SJCRH30 (cell line): Measurements from ENCODE around the gene ARHGAP18. TPM values are rescaled to one million over a fixed set of nuclear protein-coding genes. Genes with fewer than 3 reads are reported as not detected.
"Not testable (repeated sequence)": the region's sequence is repeated elsewhere in the genome, so short reads cannot be mapped to it uniquely, and the experiment has no call there.

Source experiments
- DNase-seq, 2 experiments: peaks; one replicate each; pipeline ENCODE4 v3.0.0-alpha.2; 2015 to 2020
- H3K27ac ChIP-seq: fragments of 250-450 bp; sonication (Bioruptor Pico); 2 replicates; pipeline ENCODE4 v1.5.1; 2020; ENCODE audit warnings: mild to moderate bottlenecking, moderate library complexity
- H3K27me3 ChIP-seq: fragments of 250-450 bp; sonication (Bioruptor Pico); 2 replicates; pipeline ENCODE4 v1.5.1; 2020; ENCODE audit warnings: mild to moderate bottlenecking, moderate library complexity
- H3K36me3 ChIP-seq: fragments of 250-450 bp; sonication (Bioruptor Pico); 2 replicates; pipeline ENCODE4 v1.5.1; 2020; ENCODE audit warnings: mild to moderate bottlenecking, moderate library complexity
- H3K4me1 ChIP-seq: fragments of 250-450 bp; sonication (Bioruptor Pico); 2 replicates; pipeline ENCODE4 v1.5.1; 2020; ENCODE audit warnings: mild to moderate bottlenecking, moderate library complexity
- H3K4me3 ChIP-seq: fragments of 250-450 bp; sonication (Bioruptor Pico); 2 replicates; pipeline ENCODE4 v1.5.1; 2020; ENCODE audit warnings: mild to moderate bottlenecking, moderate library complexity
- H3K9me3 ChIP-seq: fragments of 250-450 bp; sonication (Bioruptor Pico); replicated peaks from 2 replicates; pipeline ENCODE4 v1.5.1; 2020; ENCODE audit warnings: mild to moderate bottlenecking, moderate library complexity
- total RNA-seq: library from RNA; depleted of rRNA; stranded (reverse); fragments of >200 nt; shearing (Covaris generic); gene quantifications from 2 replicates; pipeline ENCODE4 v1.2.3, GENCODE V29; 2014

The ARHGAP18 gene
- total RNA-seq, 1 experiment from 2014 or later: 14.6 TPM

- no peak overlapping the region for H3K4me3 ChIP-seq
- peaks cover 3% of the 10 kb centered on the region; the same call in 1 of the 2 replicates for H3K9me3 ChIP-seq
- no peaks in the 10 kb centered on the region for H3K4me1 ChIP-seq
- no peak for DNase-seq
- no peaks in the 10 kb centered on the region for H3K36me3 ChIP-seq
- H3K27ac ChIP-seq: no peak overlapping the region
- no peaks in the 10 kb centered on the region for H3K27me3 ChIP-seq
These were observed 132.3 kb downstream of the ARHGAP18 start for GRCh38 chr6:129577691-129578090.

DNA sequence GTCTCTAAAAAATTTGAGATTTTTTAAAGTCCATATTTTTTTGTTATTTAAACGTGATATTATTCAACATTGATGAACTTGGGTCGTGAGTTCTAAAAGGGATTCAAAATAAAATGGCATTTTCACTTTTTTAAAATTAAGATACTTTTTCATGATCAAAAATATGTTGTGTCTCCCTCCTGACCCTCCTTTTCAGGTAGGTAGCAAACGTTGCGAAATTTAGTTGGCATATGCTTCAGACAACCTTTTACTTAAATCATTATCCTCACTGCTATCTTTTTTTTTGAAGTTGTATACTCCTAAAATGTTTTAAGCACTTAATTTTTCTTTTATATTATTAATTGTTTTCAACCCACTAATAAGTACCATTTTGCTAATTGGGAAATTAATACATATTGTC, 133.5 kb downstream of the ARHGAP18 start:
- H3K27me3 ChIP-seq: no peaks in the 10 kb centered on the region
- no peaks in the 10 kb centered on the region for H3K36me3 ChIP-seq
- no peaks in the 10 kb centered on the region for H3K4me1 ChIP-seq
- no peak for DNase-seq
- no peak overlapping the region for H3K27ac ChIP-seq
- H3K4me3 ChIP-seq: no peak overlapping the region
- peaks cover 7% of the 10 kb centered on the region for H3K9me3 ChIP-seq

- Histone ChIP-seq H3K4me3 (no peak overlapping the region), H3K4me1 (no peaks in the 10 kb centered on the region), H3K27me3 (no peaks in the 10 kb centered on the region), H3K27ac (no peak overlapping the region), H3K9me3 (peaks cover 7% of the 10 kb centered on the region), H3K36me3 (peaks cover 2% of the 10 kb centered on the region; the same call in 1 of the 2 replicates)
- peak; percentile 14 to 68 for DNase-seq
These were observed 134.4 kb downstream of the ARHGAP18 start for GRCh38 chr6:129575378-129576118.

DNA sequence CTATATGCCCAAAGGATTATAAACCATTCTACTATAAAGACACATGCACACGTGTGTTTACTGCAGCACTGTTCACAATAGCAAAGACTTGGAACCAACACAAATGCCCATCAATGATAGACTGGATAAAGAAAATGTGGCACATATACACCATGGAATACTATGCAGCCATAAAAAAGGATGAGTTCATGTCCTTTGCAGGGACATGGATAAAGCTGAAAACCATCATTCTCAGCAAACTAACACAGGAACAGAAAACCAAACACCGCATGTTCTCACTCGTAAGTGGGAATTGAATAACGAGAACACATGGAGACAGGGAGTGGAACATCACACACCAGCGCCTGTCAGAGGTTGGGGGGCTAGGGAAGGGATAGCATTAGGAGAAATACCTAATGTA, 135.4 kb downstream of the ARHGAP18 start:
- H3K4me3 ChIP-seq, H3K36me3 ChIP-seq, H3K27ac ChIP-seq, H3K4me1 ChIP-seq, DNase-seq, H3K27me3 ChIP-seq, H3K9me3 ChIP-seq: not testable (repeated sequence)

GRCh38 chr6:129570929-129571328, 139.0 kb downstream of the ARHGAP18 start:
- not testable (repeated sequence) for H3K9me3 ChIP-seq, H3K36me3 ChIP-seq, H3K27me3 ChIP-seq, H3K4me3 ChIP-seq, H3K27ac ChIP-seq, DNase-seq, H3K4me1 ChIP-seq

DNA sequence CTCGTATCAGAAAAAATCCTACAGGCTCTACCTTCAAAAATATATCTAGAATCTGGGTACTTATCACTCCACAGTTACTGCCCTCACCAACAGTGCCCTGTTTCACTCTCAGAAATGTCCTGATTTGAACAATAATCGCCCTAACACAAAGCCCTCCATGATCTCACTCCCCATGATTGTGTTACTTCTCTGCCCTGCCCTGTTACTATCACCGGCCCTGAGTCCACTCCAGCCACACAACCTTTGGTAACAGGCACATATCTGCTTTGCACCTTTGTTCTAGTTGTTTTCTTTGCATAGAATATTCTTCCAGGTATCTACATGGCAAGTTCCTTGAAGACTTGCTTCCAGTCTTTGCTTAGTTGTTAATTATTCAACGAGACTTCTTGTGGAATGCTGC, 142.0 kb downstream of the ARHGAP18 start:
- no peak overlapping the region for H3K27ac ChIP-seq
- H3K4me1 ChIP-seq: no peaks in the 10 kb centered on the region
- peaks cover 2% of the 10 kb centered on the region; the same call in 1 of the 2 replicates for H3K36me3 ChIP-seq
- peaks cover 4% of the 10 kb centered on the region for H3K9me3 ChIP-seq
- no peaks in the 10 kb centered on the region for H3K27me3 ChIP-seq
- no peak overlapping the region for H3K4me3 ChIP-seq
- no peak for DNase-seq

DNA sequence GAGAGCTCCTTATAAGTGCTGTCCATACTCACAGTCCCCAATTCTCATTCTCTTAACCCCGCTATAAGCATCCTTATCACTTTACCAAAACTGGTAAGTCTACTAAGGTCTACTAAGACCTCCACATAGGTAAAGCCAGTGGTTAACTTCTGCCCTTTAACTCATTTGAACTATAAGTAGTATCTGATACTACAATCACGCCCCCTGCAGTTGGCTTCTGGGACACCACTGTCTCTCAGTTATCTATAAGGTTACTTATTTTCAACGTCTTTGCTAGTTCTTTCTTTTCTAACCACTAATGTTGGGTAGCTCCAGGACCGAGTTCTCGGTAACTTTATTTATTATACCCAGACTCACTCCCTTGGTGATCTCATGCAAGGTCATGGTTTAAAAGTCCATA, 142.6 kb downstream of the ARHGAP18 start:
- Histone ChIP-seq H3K27me3 (no peaks in the 10 kb centered on the region), H3K4me3 (no peak overlapping the region), H3K27ac (no peak overlapping the region), H3K9me3 (peaks cover 4% of the 10 kb centered on the region), H3K36me3 (peaks cover 2% of the 10 kb centered on the region; the same call in 1 of the 2 replicates), H3K4me1 (no peaks in the 10 kb centered on the region)
- DNase-seq: peak; percentile 33 to 48

DNA sequence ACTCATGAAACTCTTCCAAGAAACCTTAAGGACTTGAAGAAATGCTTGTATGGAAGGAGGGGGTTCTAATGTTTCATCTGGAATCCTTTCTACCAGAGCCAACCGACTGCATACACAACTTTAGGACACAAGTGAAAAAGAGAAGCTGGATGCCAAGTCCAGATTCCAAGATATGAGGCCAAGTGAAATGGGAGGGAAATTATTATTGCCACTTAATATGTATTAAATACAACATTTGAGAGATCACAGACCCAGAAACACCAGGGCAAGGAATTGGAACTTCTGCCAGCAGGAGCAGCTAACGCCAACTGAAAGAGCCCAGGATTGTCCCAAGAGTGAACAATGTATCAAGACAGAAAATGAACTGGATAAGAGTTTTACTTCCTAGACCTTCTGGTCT, 144.2 kb downstream of the ARHGAP18 start:
- Histone ChIP-seq H3K27me3 (no peaks in the 10 kb centered on the region), H3K4me3 (no peak overlapping the region), H3K4me1 (no peaks in the 10 kb centered on the region), H3K9me3 (no peaks in the 10 kb centered on the region; the same call in 1 of the 2 replicates), H3K27ac (no peak overlapping the region), H3K36me3 (peaks cover under 1% of the 10 kb centered on the region; the same call in 1 of the 2 replicates)
- DNase-seq: no peak

DNA sequence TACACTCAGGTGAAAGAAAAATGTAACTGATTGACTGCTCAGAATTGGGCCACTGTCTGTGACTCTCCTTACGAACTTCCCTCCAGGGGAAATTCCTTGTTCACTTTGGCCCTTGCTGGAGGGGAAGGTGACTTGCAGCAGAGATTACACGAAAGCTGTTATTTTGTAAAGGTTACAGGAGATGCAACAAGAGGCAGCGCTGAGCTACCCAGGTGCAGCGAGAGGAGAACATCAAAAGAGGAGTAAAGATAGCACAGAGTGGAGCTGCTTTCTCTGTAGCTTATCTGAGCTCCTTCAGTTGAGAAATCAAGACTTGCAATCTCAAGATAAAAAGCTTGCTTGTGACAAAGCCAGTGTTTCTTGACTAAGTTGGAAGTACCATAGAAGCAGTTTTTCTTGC, 144.6 kb downstream of the ARHGAP18 start:
- H3K27me3 ChIP-seq: no peaks in the 10 kb centered on the region
- H3K4me1 ChIP-seq: no peaks in the 10 kb centered on the region
- H3K4me3 ChIP-seq: no peak overlapping the region
- H3K27ac ChIP-seq: no peak overlapping the region
- H3K9me3 ChIP-seq: no peaks in the 10 kb centered on the region
- H3K36me3 ChIP-seq: no peaks in the 10 kb centered on the region
- no peak for DNase-seq

DNA sequence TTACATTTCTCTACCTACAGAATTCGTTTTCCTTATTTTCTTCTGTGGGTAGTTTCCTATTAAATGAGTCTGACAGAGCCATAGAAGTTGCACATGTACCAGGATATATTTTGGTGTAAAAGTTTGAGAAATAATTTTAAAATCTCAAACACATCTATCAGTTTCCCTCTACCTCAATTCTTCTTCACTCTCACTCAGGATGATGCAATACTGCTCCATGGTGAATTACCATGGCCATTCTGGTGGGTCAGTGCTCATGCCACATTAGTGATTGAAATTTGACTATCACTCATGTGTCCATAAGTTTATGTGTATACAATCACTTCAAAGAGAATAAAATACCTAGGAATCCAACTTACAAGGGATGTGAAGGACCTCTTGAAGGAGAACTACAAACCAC, 151.7 kb downstream of the ARHGAP18 start:
- Histone ChIP-seq H3K9me3 (peaks cover 7% of the 10 kb centered on the region; the same call in 1 of the 2 replicates), H3K27ac (no peak overlapping the region), H3K27me3 (no peaks in the 10 kb centered on the region), H3K4me3 (no peak overlapping the region), H3K4me1 (no peaks in the 10 kb centered on the region), H3K36me3 (no peaks in the 10 kb centered on the region)
- DNase-seq: no peak

DNA sequence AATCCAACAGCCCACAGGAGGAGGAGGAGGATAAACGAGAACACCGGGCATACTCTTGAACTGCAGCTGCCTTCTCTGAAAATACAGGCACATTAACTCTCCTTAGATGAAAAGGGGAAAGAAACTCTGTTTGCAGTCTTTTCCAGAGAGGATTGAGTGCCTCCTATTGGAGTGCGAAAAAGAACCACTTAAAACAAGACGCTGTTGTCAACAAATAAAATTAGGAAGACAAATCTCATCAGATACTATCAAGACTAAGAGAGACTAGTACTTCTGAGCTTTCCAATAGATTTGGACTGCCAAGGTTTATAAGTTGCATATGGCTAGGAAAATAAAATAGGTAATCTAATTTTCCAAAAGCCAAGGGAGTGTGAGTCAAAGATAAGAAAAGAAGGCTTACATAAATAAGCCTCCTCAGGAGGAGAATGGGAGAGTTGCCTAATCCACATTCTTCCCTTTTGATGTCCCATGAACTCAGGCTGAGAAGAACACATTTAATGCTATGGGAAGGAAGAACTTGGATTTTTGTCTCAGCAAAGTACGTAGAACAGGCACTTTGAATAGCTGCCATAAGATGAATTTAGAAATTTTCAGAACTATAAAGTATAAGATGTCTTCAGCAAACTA, 154.7 kb downstream of the ARHGAP18 start:
- Histone ChIP-seq H3K9me3 (peaks cover 7% of the 10 kb centered on the region; the same call in 1 of the 2 replicates), H3K27ac (no peak overlapping the region), H3K4me3 (no peak overlapping the region), H3K4me1 (no peaks in the 10 kb centered on the region), H3K27me3 (no peaks in the 10 kb centered on the region), H3K36me3 (no peaks in the 10 kb centered on the region)
- no peak for DNase-seq

- Histone ChIP-seq H3K36me3 (no peaks in the 10 kb centered on the region), H3K4me3 (no peak overlapping the region), H3K9me3 (no peaks in the 10 kb centered on the region)
These were observed 157.6 kb downstream of the ARHGAP18 start for GRCh38 chr6:129552413-129552812.

GRCh38 chr6:129551486-129551885, 158.5 kb downstream of the ARHGAP18 start:
- H3K9me3 ChIP-seq: no peaks in the 10 kb centered on the region
- no peak for DNase-seq
- H3K4me3 ChIP-seq: no peak overlapping the region
- H3K27me3 ChIP-seq: no peaks in the 10 kb centered on the region
- H3K36me3 ChIP-seq: no peaks in the 10 kb centered on the region
- no peak overlapping the region for H3K27ac ChIP-seq
- H3K4me1 ChIP-seq: no peaks in the 10 kb centered on the region

More at GRCh38 chr6:129552413-129552812, 157.6 kb downstream of the ARHGAP18 start:
- DNase-seq: no peak
- H3K27me3 ChIP-seq: no peaks in the 10 kb centered on the region
- no peak overlapping the region for H3K27ac ChIP-seq
- no peaks in the 10 kb centered on the region for H3K4me1 ChIP-seq

- Histone ChIP-seq H3K27me3 (no peaks in the 10 kb centered on the region), H3K36me3 (no peaks in the 10 kb centered on the region), H3K9me3 (no peaks in the 10 kb centered on the region), H3K4me3 (no peak overlapping the region), H3K4me1 (no peaks in the 10 kb centered on the region), H3K27ac (no peak overlapping the region)
- no peak for DNase-seq
These were observed 163.3 kb downstream of the ARHGAP18 start for GRCh38 chr6:129546702-129547101.

- H3K27ac ChIP-seq: no peak overlapping the region
- H3K4me1 ChIP-seq: no peaks in the 10 kb centered on the region
- DNase-seq: no peak
- H3K9me3 ChIP-seq: no peaks in the 10 kb centered on the region
- no peaks in the 10 kb centered on the region for H3K27me3 ChIP-seq
- H3K36me3 ChIP-seq: no peaks in the 10 kb centered on the region
- H3K4me3 ChIP-seq: no peak overlapping the region
These were observed 164.9 kb downstream of the ARHGAP18 start for GRCh38 chr6:129544892-129545612.
